NCI-H446 (cell line): Measurements from ENCODE around the gene FGD4.

Experiments used
- DNase-seq, 2 experiments: peaks; one replicate each; lab custom pipeline; 2025; lab: John Stamatoyannopoulos, UW

Gene FGD4

DNA sequence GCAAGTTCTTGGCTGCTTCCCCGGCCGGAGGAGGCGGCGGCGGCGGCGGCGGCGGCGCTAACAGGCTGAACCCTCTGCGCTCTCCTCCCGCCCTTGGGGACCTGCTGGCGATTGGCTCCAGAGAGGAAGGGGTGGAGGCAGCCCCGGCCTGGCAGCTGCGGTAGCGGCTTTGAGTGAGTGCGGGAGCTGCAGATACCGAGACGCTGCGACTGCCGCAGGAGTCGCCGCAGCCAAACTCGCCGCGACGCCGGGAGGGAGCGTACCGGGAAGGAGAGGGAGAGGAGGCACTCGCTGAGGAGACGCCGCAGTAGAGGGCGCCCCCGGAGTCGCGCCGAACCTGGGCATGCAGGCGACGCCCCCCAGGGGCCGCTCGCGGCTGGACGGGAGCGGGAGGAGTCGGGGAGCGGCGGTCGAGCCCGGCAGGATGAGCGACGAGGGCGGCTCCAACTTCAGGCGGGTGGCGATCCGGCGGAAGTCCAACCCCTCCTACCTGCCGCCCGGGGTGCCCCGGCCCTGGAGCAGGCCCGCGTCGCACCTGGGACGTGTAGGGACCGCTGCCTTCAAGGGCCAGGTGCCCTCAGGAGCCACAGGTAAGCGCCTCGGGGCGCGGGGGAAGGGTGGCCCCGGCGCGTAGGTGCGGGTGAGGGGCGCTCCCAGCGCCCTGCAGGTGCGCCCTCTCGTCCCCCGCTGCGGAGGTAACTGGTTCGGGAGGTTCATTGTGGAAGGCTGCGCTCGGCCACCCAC lies at the start of gene FGD4:
Gene FGD4 (plus strand): TSS at position 189 of the 744 bp plus-strand sequence.
- peak; percentile 67 to 92 for DNase-seq

- no peak for DNase-seq
These were observed 45.8 kb upstream of the FGD4 start for GRCh38 chr12:32353540-32353939.

GRCh38 chr12:32357601-32358249 lies 41.6 kb upstream of the FGD4 start:
- DNase-seq: no peak

GRCh38 chr12:32360956-32361355 lies 38.4 kb upstream of the FGD4 start:
- no peak for DNase-seq

GRCh38 chr12:32362892-32363291 lies 36.5 kb upstream of the FGD4 start:
- DNase-seq: no peak

- peak; percentile 28 to 64 for DNase-seq
These were observed 33.8 kb upstream of the FGD4 start for GRCh38 chr12:32365473-32366064.

- no peak for DNase-seq
These were observed 32.6 kb upstream of the FGD4 start for GRCh38 chr12:32366714-32367113.

DNA sequence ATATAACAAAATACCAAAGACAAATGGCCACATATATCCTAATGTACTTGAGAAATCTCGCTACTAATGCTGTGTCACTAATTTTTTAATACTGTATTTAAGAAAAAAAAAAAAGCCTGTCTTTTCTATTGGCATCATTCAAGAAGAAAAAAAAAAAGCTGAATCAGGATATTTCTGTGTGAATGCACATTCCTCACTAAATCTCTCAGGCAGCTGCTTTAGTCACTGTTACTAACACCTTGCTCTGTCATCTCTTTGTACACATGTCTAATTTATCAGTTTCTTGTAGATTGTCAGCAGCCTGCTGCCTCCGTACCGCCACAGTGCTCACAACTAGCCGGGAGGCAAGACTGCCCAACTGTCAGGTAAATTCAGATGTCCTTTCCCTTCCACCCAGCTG lies 32.0 kb upstream of the FGD4 start:
- no peak for DNase-seq

- DNase-seq: no peak
These were observed 30.2 kb upstream of the FGD4 start for GRCh38 chr12:32369202-32369601.

- DNase-seq: no peak
These were observed 21.9 kb upstream of the FGD4 start for GRCh38 chr12:32377344-32378055.

GRCh38 chr12:32379213-32379612 lies 20.1 kb upstream of the FGD4 start:
- DNase-seq: no peak

DNA sequence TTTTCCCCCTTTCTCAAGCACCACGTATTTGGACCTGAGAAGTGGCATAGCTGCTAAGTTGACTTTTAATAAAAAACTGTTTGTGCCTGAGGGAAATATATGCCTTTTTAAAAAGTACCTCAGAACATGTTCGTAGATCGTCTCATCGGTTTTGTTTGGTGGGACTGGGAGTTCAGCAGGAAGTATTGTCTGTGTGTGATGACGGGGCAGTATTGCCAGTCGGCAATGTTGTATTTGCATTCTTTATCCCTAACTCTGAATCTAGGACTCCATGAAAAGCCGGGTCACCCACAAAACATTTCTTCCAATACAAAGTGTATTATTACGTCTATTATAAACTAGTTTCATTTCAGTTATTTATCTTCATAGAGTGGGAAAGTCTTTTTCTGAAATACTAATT lies 19.7 kb upstream of the FGD4 start:
- no peak for DNase-seq

DNA sequence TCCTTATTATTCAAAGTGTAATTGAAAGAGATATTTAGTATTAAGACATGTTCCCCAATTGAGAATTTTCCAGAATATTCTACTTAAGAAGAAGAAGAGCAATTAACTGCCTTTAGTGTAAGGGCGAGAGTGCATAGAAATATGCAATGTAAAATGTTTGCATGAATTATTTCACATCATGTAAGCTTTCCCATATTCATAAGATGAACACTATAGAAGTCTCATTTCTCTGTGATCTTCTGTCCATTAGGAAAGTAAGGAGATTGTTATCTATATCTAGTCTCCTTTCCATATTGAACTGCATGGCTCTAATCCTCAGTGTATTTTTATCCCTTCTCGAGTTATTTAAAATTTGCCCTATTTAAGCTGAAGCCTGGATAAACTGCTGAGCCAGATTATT lies 17.1 kb upstream of the FGD4 start:
- no peak for DNase-seq

DNA sequence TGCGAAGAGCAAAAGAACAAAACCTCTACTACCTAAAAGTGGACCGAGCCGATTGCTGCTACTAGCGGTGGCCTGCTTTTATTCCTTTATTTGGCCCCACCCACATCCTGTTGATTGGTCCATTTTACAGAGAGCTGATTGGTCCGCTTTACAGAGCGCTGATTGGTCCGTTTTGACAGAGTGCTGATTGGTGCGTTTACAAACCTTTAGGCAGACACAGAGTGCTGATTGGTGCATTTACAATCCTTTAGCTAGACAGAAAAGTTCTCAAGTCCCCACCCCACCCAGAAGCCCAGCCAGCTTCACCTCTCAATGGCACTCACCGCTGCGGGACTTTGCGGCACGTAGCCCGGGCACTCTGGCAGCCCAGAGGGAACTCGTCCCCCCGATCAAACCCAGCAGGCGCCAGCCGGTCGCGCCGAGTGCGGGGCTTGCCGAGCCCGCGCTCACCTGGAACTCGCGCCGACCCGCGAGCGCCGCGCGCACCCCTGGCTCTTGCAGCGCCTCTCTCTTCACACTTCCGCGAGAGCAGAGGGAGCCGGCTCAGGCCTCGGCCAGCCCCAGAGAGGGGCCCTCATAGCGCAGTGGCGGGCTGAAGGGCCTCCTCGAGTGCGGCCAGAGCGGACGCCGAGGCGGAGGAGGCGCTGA lies 8.7 kb upstream of the FGD4 start:
- DNase-seq: no peak

DNA sequence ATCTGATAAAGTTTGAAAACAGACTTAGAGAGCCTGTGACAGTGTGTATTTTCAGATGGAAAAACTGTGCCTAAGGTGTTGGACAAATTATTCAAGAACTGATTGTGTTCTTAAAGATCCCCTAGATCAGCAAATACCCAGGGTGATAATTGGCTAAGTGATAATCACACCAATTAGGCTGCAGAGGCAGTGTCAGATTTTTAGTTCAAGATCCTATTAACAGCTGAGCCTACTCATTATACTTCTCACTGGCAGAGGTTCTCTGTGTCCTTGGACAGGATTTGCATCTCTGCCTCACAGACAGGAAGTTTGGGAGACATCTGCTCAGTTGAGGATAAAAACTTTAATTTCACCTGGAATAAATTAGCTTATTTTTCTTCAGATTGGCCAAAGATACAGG lies 4.3 kb upstream of the FGD4 start:
- no peak for DNase-seq

DNA sequence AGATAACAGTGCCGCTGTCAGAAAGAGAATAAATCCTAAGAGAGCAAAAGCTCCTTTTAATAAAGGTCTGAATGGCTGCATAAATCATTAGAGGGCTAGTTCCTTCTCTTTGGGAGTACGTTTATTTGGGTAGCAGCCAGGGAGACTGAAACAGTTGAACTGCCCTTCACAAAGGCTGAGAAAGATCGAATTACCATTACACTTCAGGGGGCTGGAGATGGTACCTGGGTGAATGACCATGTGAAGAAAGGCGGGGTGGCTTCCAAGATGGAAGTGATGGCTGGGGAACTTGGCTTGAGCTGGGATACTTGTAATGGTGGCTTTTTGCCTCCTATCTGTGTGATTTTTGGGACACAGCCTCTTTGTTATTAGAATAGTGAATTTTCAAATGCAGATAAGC lies 1.7 kb upstream of the FGD4 start:
- DNase-seq: no peak

DNA sequence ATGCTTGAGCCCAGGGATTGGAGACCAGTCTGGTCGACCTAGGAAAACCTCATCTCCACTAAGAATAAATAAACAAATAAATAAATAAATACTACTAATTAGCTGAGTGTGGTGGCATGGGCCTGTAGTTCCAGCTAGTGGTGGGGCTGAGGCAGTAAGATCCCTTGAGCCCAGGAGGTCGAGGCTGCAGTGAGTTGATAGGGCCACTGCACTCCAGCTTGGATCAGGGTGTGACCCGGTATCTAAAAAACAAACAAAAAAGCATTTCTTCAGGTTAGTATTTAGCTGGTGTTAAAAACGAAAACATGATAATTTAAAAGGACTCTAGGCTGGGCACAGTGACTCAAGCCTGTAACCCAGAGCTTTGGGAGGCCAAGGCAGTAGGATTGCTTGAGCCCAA lies 1.2 kb upstream of the FGD4 start:
- DNase-seq: no peak

DNA sequence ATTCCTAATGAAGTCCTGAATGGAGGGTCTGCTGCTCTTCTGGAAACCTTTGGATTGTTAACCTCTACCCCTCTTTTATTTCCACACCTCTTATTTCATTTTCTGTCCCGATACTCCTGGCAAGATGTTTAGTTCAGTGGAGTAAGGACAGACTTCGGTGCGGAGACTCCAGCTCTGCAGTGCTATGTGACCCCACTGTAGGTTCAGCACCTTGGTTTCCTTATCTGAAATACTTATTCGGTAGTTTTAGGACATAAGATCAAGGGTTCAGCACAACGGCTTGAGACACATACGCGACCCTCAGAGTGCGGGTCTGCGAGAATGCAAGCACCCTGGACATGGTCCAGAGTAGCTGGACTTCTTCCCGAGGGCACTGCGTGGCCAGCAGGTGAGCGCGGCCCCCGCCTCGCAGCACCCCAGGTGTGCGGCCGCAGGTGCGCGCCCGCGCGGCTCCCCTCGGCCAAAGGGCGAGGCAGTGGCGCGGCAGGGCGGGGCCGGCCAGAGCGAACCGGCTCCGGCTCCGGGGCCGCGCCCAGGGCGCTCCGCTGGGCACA lies 465 bp upstream of the FGD4 start:
- DNase-seq: no peak

DNA sequence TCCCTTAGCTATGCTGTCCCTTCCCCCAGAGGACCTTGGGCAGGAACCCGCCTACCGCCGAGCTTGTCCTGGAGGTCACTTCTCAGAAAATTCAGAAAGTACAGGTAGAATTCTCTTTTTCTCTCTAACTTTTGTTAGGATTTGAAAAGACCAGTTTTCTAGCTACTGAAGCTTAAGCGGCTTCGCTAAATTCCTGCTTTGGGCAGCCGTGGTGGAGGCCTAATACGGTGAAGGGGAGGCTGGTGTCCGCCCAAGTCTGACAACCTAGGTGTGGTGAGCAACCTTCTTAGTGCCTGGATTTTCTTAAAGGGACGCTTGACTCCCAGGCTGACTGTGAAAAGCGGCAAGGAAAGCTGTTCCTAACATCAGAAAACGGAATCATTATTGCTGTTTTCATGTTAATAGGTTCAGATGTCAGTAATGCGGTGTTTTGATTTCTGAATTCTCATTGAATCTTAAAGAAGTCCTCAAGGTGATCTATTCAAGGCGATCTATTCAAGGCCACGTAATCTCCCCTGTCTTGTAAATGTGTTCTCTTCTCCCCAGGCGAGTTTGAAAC lies 835 bp downstream of the FGD4 start:
- DNase-seq: no peak

DNA sequence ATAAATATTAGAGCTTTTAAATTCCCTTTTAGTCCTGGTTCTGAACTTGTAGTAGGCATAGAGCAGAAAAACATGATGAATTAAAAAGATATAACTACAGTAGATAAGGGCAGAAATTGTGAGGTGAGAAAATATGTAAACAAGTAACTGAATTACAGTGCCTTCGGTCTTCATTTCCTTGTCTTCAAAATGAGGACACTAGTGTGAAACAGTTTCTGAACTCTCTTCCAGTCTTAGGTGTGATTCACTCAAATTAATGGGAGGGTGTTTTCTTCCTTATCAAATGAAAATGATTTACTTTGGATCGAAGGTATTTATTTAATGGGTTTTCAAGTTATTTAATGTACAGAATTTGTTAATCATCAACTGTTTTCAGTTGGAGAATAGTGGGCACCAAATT lies 1.5 kb downstream of the FGD4 start:
- no peak for DNase-seq

GRCh38 chr12:32402170-32402569 lies 2.8 kb downstream of the FGD4 start:
- DNase-seq: no peak

GRCh38 chr12:32402946-32403345 lies 3.6 kb downstream of the FGD4 start:
- DNase-seq: no peak
